ENCODE results near the gene PCYT1A.

DNA sequence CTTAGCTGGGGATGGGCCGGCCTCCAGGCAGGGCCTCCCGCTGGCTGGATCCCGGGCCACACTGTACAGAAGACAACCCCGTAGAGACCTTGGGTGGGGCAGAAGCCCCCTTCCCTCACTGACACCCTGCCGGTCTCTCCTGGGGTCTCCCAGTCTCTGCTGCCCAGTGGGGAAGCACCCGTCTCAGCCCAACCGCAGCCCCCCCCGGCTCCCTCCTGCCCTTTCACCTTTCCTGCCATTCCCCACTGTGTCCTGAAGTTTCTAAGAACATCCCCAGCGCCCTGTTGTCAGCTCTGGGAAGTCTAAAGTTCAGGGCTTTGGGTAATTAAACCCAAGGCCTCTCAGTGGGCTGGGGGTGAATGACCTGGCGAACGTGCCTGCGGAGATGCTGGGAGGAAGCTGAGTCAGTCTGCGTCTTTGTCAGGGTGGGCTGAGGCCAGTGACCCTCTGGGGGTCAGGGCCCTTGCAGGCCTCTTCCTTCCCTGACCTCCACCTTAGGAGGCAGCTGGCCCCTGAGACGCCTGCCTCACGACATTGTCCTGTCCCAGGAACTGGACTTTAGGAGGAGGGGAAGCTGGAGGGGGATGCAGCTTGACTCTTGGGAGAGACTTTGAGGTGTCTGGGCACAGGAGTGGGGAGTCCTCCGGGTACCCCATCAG, 72.6 kb downstream of the PCYT1A start:
- TF ChIP-seq, protein P1, sequence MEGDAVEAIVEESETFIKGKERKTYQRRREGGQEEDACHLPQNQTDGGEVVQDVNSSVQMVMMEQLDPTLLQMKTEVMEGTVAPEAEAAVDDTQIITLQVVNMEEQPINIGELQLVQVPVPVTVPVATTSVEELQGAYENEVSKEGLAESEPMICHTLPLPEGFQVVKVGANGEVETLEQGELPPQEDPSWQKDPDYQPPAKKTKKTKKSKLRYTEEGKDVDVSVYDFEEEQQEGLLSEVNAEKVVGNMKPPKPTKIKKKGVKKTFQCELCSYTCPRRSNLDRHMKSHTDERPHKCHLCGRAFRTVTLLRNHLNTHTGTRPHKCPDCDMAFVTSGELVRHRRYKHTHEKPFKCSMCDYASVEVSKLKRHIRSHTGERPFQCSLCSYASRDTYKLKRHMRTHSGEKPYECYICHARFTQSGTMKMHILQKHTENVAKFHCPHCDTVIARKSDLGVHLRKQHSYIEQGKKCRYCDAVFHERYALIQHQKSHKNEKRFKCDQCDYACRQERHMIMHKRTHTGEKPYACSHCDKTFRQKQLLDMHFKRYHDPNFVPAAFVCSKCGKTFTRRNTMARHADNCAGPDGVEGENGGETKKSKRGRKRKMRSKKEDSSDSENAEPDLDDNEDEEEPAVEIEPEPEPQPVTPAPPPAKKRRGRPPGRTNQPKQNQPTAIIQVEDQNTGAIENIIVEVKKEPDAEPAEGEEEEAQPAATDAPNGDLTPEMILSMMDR (IDR thresholded peaks at IDR 0.05): no peak
- TF ChIP-seq POLR2A (IDR thresholded peaks at IDR 0.05) (no peak), POLR2AphosphoS5 (IDR thresholded peaks at IDR 0.05) (no peak)

All from breast epithelium (tissue), 3 donors.